Astrocyte (in vitro differentiated cells and primary cell): Measurements from ENCODE around the gene SLC22A31. TPM values are rescaled to one million over a fixed set of nuclear protein-coding genes. Genes with fewer than 3 reads are reported as not detected.

Experiments
- DNase-seq: peaks from one replicate; pipeline ENCODE4 v3.0.0-alpha.2; 2010; ENCODE audit warnings: low read depth
- FAIRE-seq: peaks from 2 replicates; lab custom pipeline; 2011; peaks lifted over from hg19 to GRCh38; lab: Jason Lieb, UNC
- H2AFZ ChIP-seq: 2 replicates; pipeline ENCODE4 v1.6.0; 2012; ENCODE audit warnings: low read depth, low read length, inconsistent platforms
- H3K27ac ChIP-seq: 2 replicates; pipeline ENCODE4 v1.5.1; 2011; ENCODE audit warnings: low read depth, low read length, inconsistent platforms
- H3K27me3 ChIP-seq: 2 replicates; pipeline ENCODE4 v1.6.0; 2011; ENCODE audit warnings: low read length, inconsistent platforms; ENCODE audit not compliant: insufficient read depth
- H3K36me3 ChIP-seq: 2 replicates; pipeline ENCODE4 v1.5.1; 2011; ENCODE audit warnings: low read length, inconsistent platforms; ENCODE audit not compliant: insufficient read depth
- H3K4me1 ChIP-seq: 2 replicates; pipeline ENCODE4 v1.5.1; 2011; ENCODE audit warnings: low read length, inconsistent platforms; ENCODE audit not compliant: insufficient read depth
- H3K4me2 ChIP-seq: 2 replicates; pipeline ENCODE4 v1.6.0; 2012; ENCODE audit warnings: low read length, inconsistent platforms
- H3K4me3 ChIP-seq: 2 replicates; pipeline ENCODE4 v1.5.1; 2011; ENCODE audit warnings: low read depth, mild to moderate bottlenecking, low read length, inconsistent platforms; ENCODE audit not compliant: insufficient read depth
- H3K79me2 ChIP-seq: 2 replicates; pipeline ENCODE4 v1.6.0; 2012; ENCODE audit warnings: mild to moderate bottlenecking, low read length, inconsistent platforms; ENCODE audit not compliant: insufficient read depth
- H3K9ac ChIP-seq: 2 replicates; pipeline ENCODE4 v1.6.0; 2012; ENCODE audit warnings: mild to moderate bottlenecking, low read length, inconsistent platforms
- H3K9me3 ChIP-seq: 2 replicates; pipeline ENCODE4 v1.5.1; 2012; ENCODE audit warnings: low read depth, mild to moderate bottlenecking, low read length, inconsistent platforms; ENCODE audit not compliant: insufficient read depth
- H4K20me1 ChIP-seq: 2 replicates; pipeline ENCODE4 v1.6.0; 2012; ENCODE audit warnings: low read length, inconsistent platforms; ENCODE audit not compliant: insufficient read depth
- H3K27ac Mint-ChIP-seq: one replicate; pipeline ENCODE4 v1.8.0; 2021; ENCODE audit warnings: mild to moderate bottlenecking, mixed read lengths; ENCODE audit not compliant: unreplicated experiment
- H3K27me3 Mint-ChIP-seq: one replicate; pipeline ENCODE4 v1.8.0; 2021; ENCODE audit warnings: low read depth, mixed read lengths; ENCODE audit not compliant: unreplicated experiment
- H3K36me3 Mint-ChIP-seq: one replicate; pipeline ENCODE4 v1.8.0; 2021; ENCODE audit warnings: low read depth, mixed read lengths; ENCODE audit not compliant: unreplicated experiment
- H3K4me1 Mint-ChIP-seq: one replicate; pipeline ENCODE4 v1.8.0; 2021; ENCODE audit warnings: low read depth, mixed read lengths; ENCODE audit not compliant: unreplicated experiment
- H3K4me3 Mint-ChIP-seq: one replicate; pipeline ENCODE4 v1.8.0; 2021; ENCODE audit warnings: mild to moderate bottlenecking, moderate library complexity, mixed read lengths; ENCODE audit not compliant: unreplicated experiment
- H3K9me3 Mint-ChIP-seq: one replicate; pipeline ENCODE4 v1.8.0; 2021; ENCODE audit warnings: mild to moderate bottlenecking, mixed read lengths; ENCODE audit not compliant: unreplicated experiment
- EZH2 ChIP-seq: IDR thresholded peaks from 2 replicates; pipeline ENCODE4 v1.6.1; 2012; ENCODE audit warnings: mild to moderate bottlenecking, low read length, inconsistent platforms; ENCODE audit not compliant: insufficient read depth
- total RNA-seq: library from RNA; stranded (reverse); gene quantifications from 2 replicates; pipeline ENCODE4 v1.2.1, GENCODE V29; 2021
- TF ChIP-seq, protein P1 (sequence below): IDR thresholded peaks from 2 replicates; pipeline ENCODE4 v1.5.1; 2011; ENCODE audit warnings: low read depth, mild to moderate bottlenecking, inconsistent platforms, low read length, moderate library complexity; ENCODE audit not compliant: insufficient read depth

The SLC22A31 gene
- total RNA-seq, 1 donor from 2014 or later = 1.3 TPM

DNA sequence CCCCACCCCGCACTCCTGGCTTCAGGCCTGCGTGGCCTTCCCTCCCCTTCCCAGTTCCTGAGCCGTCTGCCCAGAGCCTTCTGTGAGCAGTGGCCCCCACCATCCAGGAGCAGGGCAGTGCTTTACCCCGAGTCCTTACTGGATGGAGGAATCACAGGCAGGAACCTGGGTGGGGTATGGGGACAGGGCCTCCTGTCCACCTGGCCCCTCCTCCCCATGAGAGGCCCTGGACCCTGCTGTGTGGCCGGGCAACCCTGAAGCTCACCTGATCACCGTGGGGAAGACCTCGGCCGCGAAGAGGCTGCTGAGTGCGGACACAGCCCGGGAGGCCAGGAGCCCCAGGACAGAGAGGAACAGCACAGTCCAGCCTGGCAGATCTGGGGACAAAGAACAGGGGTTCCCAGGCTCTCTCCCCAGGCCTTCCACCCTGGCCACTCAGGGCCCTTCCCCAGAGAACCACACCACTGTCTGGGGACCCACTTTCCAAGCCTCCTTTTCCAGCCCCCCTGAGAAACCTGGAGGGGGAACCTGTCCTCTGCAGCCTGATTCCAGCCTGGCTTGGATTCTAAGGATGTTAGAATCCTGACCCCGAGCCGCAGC lies 3.2 kb downstream of the SLC22A31 start:
- Histone ChIP-seq H3K27me3 (peaks cover 8% of the 10 kb centered on the region), H3K9ac (no peak overlapping the region), H3K36me3 (no peaks in the 10 kb centered on the region), H3K79me2 (no peaks in the 10 kb centered on the region), H3K4me3 (no peak overlapping the region), H3K4me1 (no peaks in the 10 kb centered on the region), H4K20me1 (no peaks in the 10 kb centered on the region), H3K4me2 (no peak overlapping the region), H3K9me3 (no peaks in the 10 kb centered on the region), H3K27ac (no peak overlapping the region), H2AFZ (no peak overlapping the region)
- Mint-ChIP-seq H3K36me3 (no peaks in the 10 kb centered on the region), H3K27ac (no peak overlapping the region), H3K4me1 (no peaks in the 10 kb centered on the region), H3K27me3 (peaks cover 20% of the 10 kb centered on the region), H3K9me3 (no peaks in the 10 kb centered on the region), H3K4me3 (no peak overlapping the region)
- FAIRE-seq (no peak), DNase-seq (no peak)
- TF ChIP-seq, protein P1, sequence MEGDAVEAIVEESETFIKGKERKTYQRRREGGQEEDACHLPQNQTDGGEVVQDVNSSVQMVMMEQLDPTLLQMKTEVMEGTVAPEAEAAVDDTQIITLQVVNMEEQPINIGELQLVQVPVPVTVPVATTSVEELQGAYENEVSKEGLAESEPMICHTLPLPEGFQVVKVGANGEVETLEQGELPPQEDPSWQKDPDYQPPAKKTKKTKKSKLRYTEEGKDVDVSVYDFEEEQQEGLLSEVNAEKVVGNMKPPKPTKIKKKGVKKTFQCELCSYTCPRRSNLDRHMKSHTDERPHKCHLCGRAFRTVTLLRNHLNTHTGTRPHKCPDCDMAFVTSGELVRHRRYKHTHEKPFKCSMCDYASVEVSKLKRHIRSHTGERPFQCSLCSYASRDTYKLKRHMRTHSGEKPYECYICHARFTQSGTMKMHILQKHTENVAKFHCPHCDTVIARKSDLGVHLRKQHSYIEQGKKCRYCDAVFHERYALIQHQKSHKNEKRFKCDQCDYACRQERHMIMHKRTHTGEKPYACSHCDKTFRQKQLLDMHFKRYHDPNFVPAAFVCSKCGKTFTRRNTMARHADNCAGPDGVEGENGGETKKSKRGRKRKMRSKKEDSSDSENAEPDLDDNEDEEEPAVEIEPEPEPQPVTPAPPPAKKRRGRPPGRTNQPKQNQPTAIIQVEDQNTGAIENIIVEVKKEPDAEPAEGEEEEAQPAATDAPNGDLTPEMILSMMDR = no peak
- TF ChIP-seq EZH2 = no peak

DNA sequence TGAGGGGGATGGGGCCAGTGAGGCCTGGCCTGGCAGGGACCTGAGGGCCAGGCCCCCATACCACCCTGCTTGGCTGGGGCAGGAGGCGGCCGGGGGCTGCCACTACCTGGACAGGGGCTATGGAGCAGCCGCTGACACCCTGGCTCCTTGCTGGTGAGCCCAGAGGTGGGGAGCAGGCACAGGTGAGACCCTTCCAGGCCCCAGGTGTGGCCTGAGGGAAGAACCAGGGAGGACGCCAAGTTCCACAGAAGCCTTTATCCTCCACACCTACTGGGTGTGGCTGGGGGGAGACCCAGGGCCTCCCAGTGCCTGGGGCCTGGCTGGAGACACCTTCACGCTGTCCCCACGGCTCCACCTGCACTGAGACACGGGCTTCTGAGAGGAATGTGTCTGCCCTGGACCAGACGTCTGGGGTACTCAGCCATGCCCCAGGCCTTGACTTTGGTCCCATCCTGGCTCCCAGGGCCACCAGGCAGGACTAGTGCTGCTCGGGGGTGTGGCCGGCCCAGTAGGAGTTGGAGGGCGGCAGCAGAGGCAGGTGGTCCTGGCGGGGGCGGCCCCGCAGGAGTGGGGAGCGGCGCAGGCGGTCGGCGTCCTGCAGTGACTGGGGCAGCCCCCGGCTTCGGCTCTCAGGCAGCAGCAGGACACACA lies 4.7 kb downstream of the SLC22A31 start:
- no peak for FAIRE-seq
- no peak for DNase-seq

More for the DNA sequence above, 4.7 kb downstream of the SLC22A31 start:
- Histone ChIP-seq H3K4me2 (no peak overlapping the region), H3K9ac (no peak overlapping the region), H3K27ac (no peak overlapping the region), H4K20me1 (peaks cover 5% of the 10 kb centered on the region), H3K4me3 (no peak overlapping the region), H3K9me3 (no peaks in the 10 kb centered on the region), H3K27me3 (peaks cover 8% of the 10 kb centered on the region), H3K4me1 (no peaks in the 10 kb centered on the region), H3K79me2 (no peaks in the 10 kb centered on the region), H3K36me3 (no peaks in the 10 kb centered on the region), H2AFZ (no peak overlapping the region)
- H3K27me3 Mint-ChIP-seq = peaks cover 20% of the 10 kb centered on the region
- no peak overlapping the region for H3K27ac Mint-ChIP-seq
- H3K4me3 Mint-ChIP-seq = no peak overlapping the region
- H3K4me1 Mint-ChIP-seq = no peaks in the 10 kb centered on the region
- H3K9me3 Mint-ChIP-seq = no peaks in the 10 kb centered on the region
- no peak for TF ChIP-seq EZH2
- TF ChIP-seq, protein P1 = no peak
- H3K36me3 Mint-ChIP-seq = no peaks in the 10 kb centered on the region
